PC-3 (cell line): ENCODE measurements around the gene POLR3E. TPM values are rescaled to one million over a fixed set of nuclear protein-coding genes. Genes with fewer than 3 reads are reported as not detected.
"Not testable (repeated sequence)": the region's sequence is repeated elsewhere in the genome, so short reads cannot be mapped to it uniquely, and the experiment has no call there.

Source experiments
- ATAC-seq: fragments of 200-7000 bp; cut with Tn5 transposase; 2 replicates; pipeline ENCODE4 v1.9.1; 2020; ENCODE audit warnings: mild to moderate bottlenecking, moderate library complexity
- BruUV-seq: library from RNA; stranded (reverse); fragments of 400-500 nt; replicated peaks from 2 replicates; lab custom pipeline; 2021; lab: Mats Ljungman, UMichigan
- CTCF ChIA-PET: fragments of 300-600 bp; sonication (Branson Sonifier 250); formaldehyde crosslinking; loops from one replicate; lab custom pipeline; 2022; ENCODE audit warnings: antibody characterized with exemption; lab: Charles Lee
- POLR2A ChIA-PET: fragments of 300-600 bp; sonication (Branson Sonifier 250); formaldehyde crosslinking; loops from one replicate; lab custom pipeline; 2022; ENCODE audit warnings: antibody characterized with exemption; ENCODE audit not compliant: unreplicated experiment; lab: Charles Lee
- DNase-seq: peaks from one replicate; pipeline ENCODE4 v3.0.0-alpha.2; 2015
- H2AFZ ChIP-seq: fragments of 300-600 bp; sonication (generic); 2 replicates; pipeline ENCODE4 v1.6.0; 2016; ENCODE audit warnings: antibody characterized with exemption, low read length
- H3F3A ChIP-seq: fragments of 300-600 bp; sonication (generic); one replicate; pipeline ENCODE4 v1.6.0; 2017; ENCODE audit warnings: antibody characterized with exemption, low read length, control low read depth, mild to moderate bottlenecking; ENCODE audit not compliant: unreplicated experiment
- H3K27ac ChIP-seq: fragments of 300-600 bp; sonication (generic); 2 replicates; pipeline ENCODE4 v1.5.1; 2016; ENCODE audit warnings: mild to moderate bottlenecking, low read length
- H3K27me3 ChIP-seq: fragments of 300-600 bp; sonication (generic); 2 replicates; pipeline ENCODE4 v1.6.1; 2016; ENCODE audit warnings: low read length, mixed read lengths
- H3K36me3 ChIP-seq: fragments of 300-600 bp; sonication (generic); 2 replicates; pipeline ENCODE4 v1.6.1; 2016; ENCODE audit warnings: low read depth, mixed run types, low read length, mixed read lengths
- H3K4me1 ChIP-seq: fragments of 300-600 bp; sonication (generic); 2 replicates; pipeline ENCODE4 v1.5.1; 2016; ENCODE audit warnings: low read length; ENCODE audit not compliant: insufficient read depth
- H3K4me2 ChIP-seq: fragments of 300-600 bp; sonication (generic); 2 replicates; pipeline ENCODE4 v1.6.0; 2016; ENCODE audit warnings: low read length
- H3K4me3 ChIP-seq: fragments of 300-600 bp; sonication (generic); 2 replicates; pipeline ENCODE4 v1.5.1; 2016; ENCODE audit warnings: mild to moderate bottlenecking, low read length, mixed read lengths
- H3K79me2 ChIP-seq: fragments of 300-600 bp; sonication (generic); 2 replicates; pipeline ENCODE4 v1.6.1; 2017; ENCODE audit warnings: low read length, mixed read lengths
- H3K9ac ChIP-seq: fragments of 300-600 bp; sonication (generic); 2 replicates; pipeline ENCODE4 v1.6.0; 2016; ENCODE audit warnings: mild to moderate bottlenecking, low read length
- H3K9me2 ChIP-seq: fragments of 300-600 bp; sonication (generic); replicated peaks from 2 replicates; pipeline ENCODE4 v1.6.1; 2016; ENCODE audit warnings: mixed run types, low read length, mixed read lengths
- H3K9me3 ChIP-seq: fragments of 300-600 bp; sonication (generic); 2 replicates; pipeline ENCODE4 v1.6.1; 2016; ENCODE audit warnings: low read length, mixed read lengths
- H4K20me1 ChIP-seq: fragments of 300-600 bp; sonication (generic); 2 replicates; pipeline ENCODE4 v1.6.1; 2016; ENCODE audit warnings: low read length, mixed read lengths
- CTCF ChIP-seq: fragments of 300-600 bp; sonication (generic); conservative IDR thresholded peaks from 2 replicates; pipeline ENCODE4 v1.5.1; 2017; ENCODE audit warnings: antibody characterized with exemption, low read depth, mild to moderate bottlenecking, low read length
- EZH2 ChIP-seq: fragments of 300-600 bp; sonication (generic); IDR thresholded peaks from one replicate; pipeline ENCODE4 v1.6.1; 2017; ENCODE audit warnings: antibody characterized with exemption, mild to moderate bottlenecking, low read length; ENCODE audit not compliant: unreplicated experiment
- EZH2phosphoT487 ChIP-seq: fragments of 300-600 bp; sonication (generic); IDR thresholded peaks from 2 replicates; pipeline ENCODE4 v1.6.1; 2018; ENCODE audit warnings: mild to moderate bottlenecking, antibody characterized with exemption, low read length, borderline replicate concordance
- intact Hi-C: fragments of 100-400 bp; cut with micrococcal nuclease; formaldehyde crosslinking; loops from 2 replicates; pipeline ENCODE4 v1.9.0; 2023
- total RNA-seq: library from RNA; depleted of rRNA; stranded (reverse); fragments of >200 nt; gene quantifications from 2 replicates; pipeline ENCODE4 v1.2.3, GENCODE V29; 2014

POLR3E gene
- total RNA-seq, 1 experiment from 2014 or later: 48.8 TPM

- no peak overlapping the region for H3K9ac ChIP-seq
- peak overlapping the region; percentile 96 for H3K4me2 ChIP-seq
- H2AFZ ChIP-seq: no peak overlapping the region
- POLR2A ChIA-PET: interaction anchor here (0.6 kb wide), 1 partner anchor 93 kb away, joined by 3 read pairs; the partner anchor contains the start of gene EEF2K
- no TSS peak for BruUV-seq
- H3F3A ChIP-seq: no peaks in the 10 kb centered on the region
- no peaks in the 10 kb centered on the region for H3K4me1 ChIP-seq
- no peaks in the 10 kb centered on the region for H3K9me2 ChIP-seq
- CTCF ChIA-PET: interaction anchor here (0.7 kb wide), 1 partner anchor 28 kb away, joined by 11 read pairs; no protein-coding TSS in a partner anchor
- ATAC-seq (no peak), DNase-seq (no peak)
- no peaks in the 10 kb centered on the region for H3K27me3 ChIP-seq
- H3K27ac ChIP-seq: no peak overlapping the region
- H3K9me3 ChIP-seq: no peaks in the 10 kb centered on the region
- TF ChIP-seq EZH2phosphoT487 (no peak), EZH2 (no peak), CTCF (no peak)
- peaks cover 57% of the 10 kb centered on the region for H3K79me2 ChIP-seq
- H4K20me1 ChIP-seq: peaks cover 17% of the 10 kb centered on the region
- H3K4me3 ChIP-seq: peak overlapping the region; percentile 91
- H3K36me3 ChIP-seq: peaks cover 7% of the 10 kb centered on the region; the same call in 1 of the 2 replicates
- intact Hi-C loops: no loop called here
Observed at GRCh38 chr16:22299036-22299435, 1.8 kb downstream of the POLR3E start.

DNA sequence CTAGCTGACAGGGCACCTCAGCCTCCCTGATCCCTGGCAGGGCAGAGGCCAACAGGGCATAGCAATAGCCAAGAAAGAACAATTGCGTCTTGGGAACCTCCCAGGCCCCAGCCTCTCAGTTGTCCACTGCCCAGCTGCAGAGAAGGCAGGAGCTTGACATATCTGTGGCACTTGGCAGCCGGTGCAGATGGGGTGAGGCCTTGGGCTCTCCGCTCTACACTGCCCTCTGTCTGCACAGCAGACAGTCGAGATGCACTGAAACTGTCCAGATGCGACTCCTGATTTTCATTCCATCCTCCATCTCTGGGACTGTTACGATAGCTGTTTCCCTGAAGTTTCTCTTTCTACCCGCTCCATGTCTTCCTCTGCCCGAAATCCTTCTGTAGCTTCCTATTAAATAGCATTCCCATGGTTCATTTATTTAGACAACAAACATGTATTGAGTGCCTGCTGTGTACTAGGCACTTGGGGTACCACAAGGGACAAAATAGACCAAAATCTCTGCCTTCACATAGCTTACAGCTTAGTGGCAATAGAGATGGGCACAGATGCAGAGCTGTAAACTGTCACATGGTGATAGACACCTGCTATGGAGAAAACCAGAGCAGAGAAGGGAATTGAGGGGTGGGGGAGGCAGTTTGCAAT is 3.3 kb downstream of the POLR3E start:
- Histone ChIP-seq H3K79me2 (peaks cover 60% of the 10 kb centered on the region), H3K9ac (no peak overlapping the region), H3F3A (no peaks in the 10 kb centered on the region), H4K20me1 (peaks cover 17% of the 10 kb centered on the region), H3K4me2 (no peak overlapping the region), H2AFZ (no peak overlapping the region), H3K4me1 (no peaks in the 10 kb centered on the region), H3K9me2 (no peaks in the 10 kb centered on the region), H3K36me3 (peaks cover 7% of the 10 kb centered on the region; the same call in 1 of the 2 replicates), H3K9me3 (no peaks in the 10 kb centered on the region), H3K27me3 (no peaks in the 10 kb centered on the region), H3K4me3 (no peak overlapping the region), H3K27ac (no peak overlapping the region)
- ChIA-PET CTCF (interaction anchor here (0.6 to 0.8 kb wide), 2 partner anchors 96 to 104 kb away, joined by 3 to 5 read pairs; no protein-coding TSS in a partner anchor), POLR2A (no interaction called here)
- intact Hi-C loops: no loop called here
- ATAC-seq (peak; percentile 16; the same call in 1 of the 2 replicates), DNase-seq (peak; percentile 57)
- no TSS peak for BruUV-seq
- TF ChIP-seq EZH2: no peak
- TF ChIP-seq CTCF: peak; percentile 68

DNA sequence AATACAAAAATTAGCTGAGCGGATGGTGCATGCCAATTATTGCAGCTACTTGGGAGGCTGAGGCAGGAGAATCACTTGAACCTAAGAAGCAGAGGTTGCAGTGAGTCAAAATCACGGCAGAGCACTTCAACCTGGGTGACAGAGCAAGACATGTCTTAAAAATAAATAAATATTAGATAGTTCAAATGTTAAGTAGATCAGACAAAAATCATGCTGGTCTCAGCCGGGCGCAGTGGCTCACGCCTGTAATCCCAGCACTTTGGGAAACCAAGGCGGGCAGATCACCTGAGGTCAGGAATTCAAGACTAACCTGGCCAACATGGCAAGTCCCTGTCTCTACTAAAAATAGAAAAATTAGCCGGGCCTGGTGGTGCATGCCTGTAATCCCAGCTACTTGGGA is 4.2 kb downstream of the POLR3E start:
- H3K36me3 ChIP-seq, H3K4me2 ChIP-seq, H3K9me3 ChIP-seq, ATAC-seq, intact Hi-C loops, H3F3A ChIP-seq, CTCF ChIA-PET, H3K9ac ChIP-seq, H3K27me3 ChIP-seq, H2AFZ ChIP-seq, H3K27ac ChIP-seq, H3K4me3 ChIP-seq, H3K9me2 ChIP-seq, DNase-seq, H3K4me1 ChIP-seq, BruUV-seq, POLR2A ChIA-PET: not testable (repeated sequence)
- peaks cover 60% of the 10 kb centered on the region for H3K79me2 ChIP-seq
- H4K20me1 ChIP-seq: peaks cover 17% of the 10 kb centered on the region
